Eye (tissue), 1 donor: ENCODE data around the gene DDX56.
"Not testable (repeated sequence)": the region's sequence is repeated elsewhere in the genome, so short reads cannot be mapped to it uniquely, and the experiment has no call there.

Source experiments
- DNase-seq: peaks from one replicate; pipeline ENCODE4 v3.0.0-alpha.2; 2015

DDX56 gene

DNA sequence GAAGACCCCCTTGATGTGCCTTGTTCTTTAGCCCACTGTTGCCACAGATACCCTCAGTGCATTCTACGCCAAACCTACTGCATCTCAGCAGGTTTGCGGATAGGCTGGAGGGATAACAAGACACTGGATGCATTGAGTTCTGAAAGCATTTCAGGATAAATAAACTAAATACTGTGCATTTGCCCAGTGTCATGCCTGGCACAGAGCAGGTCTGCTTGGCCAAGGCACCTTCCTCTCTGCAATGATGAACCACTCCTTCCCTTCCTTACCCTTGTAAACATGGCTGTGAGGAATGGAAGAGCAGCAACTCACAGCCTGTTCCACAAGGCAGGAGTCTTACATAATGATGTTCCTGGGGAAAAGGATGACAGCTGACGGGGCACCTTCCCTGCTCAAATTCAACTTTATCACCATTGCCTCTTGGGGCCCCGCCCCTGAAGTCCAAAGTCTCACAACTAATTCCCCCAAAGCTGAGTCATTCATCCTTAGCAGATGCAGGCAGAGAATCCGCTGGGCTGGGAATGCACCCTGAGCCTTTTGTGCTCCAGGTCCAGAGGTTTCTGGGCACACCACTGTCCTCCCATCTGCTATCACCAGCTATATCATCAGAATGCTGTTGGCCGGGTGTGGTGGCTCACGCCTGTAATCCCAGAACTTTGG is 11.6 kb downstream of the DDX56 start:
- DNase-seq = no peak

DNA sequence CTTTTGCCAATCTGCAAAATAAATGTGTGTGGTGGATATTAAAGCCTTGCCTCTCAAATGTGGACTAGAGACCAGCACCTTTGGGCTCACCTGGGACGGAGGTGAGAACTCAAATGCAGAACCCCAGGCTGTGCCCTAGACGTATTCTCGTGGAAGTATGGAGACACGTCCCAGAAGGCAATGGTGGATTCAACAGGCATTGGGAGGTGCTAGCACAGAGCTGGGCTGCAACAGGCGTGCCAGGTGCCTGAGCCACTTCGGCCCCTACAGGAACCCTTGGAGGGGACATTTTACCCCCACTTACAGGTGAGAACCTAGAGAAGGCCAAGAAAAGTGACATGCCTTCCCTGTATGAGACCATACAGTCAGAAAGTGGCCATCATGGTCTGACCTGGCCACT is 12.2 kb downstream of the DDX56 start:
- DNase-seq = no peak

DNA sequence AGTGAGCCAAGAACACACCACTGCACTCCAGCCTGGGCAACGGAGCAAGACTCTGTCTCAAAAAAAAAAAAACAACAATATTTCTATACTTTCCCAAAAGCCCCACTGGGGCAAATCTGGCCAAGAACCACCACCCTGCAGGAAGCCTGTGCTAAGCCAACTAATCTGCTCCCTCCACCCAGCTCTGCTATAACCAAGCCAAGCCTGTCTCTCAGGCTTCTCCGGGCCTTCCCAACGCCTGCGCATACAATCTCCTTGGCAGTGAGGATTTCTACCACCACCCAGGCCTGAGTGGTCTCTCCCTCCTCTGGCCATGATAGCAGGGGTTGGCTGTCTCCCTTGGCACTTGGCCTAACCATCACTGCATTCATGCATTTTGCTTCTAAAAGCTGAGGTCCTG is 14.2 kb downstream of the DDX56 start:
- no peak for DNase-seq

DNA sequence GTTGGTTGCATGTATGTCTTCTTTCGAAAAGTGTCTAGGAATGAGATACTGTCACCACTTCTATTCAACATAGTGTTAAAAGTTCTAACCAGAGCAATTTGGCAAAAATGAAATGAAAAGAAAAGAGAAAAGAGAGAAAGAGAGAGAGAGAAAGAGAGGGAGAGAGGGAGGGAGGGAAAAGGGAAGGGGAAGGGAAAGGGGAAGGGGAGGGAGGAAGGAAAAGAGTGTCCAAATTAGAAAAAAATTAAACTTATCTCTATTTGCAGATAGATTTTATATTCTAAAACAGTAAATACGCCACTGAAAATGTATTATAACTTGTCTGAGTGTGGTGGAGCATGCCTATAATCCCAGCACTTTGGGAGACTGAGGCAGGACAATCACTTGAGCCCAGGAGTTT is 16.2 kb downstream of the DDX56 start:
- no peak for DNase-seq

GRCh38 chr7:44555350-44555749 is 18.4 kb downstream of the DDX56 start:
- DNase-seq = no peak

DNA sequence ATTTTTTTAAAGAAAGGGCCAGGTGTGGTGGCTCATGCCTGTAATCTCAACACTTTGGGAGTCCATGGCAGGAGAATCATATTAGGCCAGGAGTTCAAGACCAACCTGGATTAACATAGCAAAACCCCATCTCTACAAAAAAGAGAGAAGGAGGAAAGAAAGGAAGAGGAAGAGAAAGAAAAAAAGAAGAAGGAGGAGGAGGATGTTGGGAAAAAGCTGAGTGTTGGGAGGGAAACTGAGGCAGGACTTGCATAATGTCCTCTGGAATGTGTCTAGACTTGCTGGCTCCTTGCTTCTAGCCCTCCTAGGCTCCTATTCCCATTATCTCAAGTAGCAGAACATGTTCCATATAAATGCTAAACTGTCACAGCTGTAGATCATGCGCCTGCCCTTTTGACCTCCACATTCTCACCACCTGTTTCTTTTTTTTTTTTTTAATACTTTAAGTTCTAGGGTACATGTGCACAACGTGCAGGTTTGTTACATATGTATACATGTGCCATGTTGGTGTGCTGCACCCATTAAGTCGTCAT is 21.2 kb downstream of the DDX56 start:
- not testable (repeated sequence) for DNase-seq

DNA sequence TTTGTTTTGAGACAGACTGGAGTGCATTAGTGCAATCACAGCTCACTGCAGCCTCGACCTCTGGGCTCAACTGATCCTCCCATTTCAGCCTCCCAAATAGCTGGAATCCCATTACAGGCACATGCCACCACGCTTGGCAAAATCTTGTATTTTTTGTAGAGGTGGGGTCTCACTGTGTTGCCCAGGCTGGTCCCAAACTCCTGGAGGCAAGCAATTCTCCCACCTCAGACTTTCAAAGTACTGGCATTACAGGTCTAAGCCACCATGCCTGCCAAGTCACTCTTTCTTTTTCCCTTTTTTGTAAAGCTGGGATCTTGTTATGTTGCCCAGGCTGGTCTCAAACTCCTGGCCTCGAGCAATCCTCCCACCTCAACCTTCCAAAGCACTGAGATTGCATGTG is 24.3 kb downstream of the DDX56 start:
- no peak for DNase-seq

GRCh38 chr7:44548893-44549292 is 24.8 kb downstream of the DDX56 start:
- DNase-seq = no peak

DNA sequence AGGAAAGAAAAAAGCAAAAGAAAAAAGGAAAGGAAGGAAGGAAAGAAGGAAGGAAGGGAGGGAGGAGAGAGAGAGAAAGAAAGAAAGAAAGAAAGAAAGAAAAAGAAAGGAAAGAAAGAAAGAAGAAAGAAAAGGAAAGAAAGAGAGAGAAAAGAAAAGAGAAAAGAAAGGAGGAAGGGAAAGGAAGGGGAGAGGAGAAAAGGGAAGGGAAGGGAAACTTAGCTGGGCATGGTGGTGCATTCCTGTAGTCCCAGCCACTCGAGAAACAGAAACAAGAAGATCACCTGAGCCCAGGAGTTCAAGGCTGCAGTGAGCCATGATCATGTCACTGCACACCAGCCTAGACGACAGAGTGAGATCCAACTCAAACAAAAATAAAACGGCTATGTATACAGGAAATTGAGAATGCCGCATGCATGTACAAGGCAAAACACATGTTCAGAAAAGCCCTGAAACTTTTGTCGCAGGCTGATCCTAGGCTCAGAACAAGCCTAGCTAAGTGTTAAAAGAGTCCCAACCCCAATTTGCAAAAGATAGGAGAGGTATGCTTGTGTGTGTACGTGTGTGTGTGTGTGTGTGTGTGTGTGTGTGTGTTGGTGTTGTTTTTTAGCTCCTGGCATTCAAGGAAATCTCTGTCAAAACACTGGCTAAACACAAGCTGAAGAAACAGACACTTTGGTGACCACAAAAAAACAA is 26.0 kb downstream of the DDX56 start:
- DNase-seq = no peak

- no peak for DNase-seq
Observed at GRCh38 chr7:44541876-44542610, 31.7 kb downstream of the DDX56 start.

DNA sequence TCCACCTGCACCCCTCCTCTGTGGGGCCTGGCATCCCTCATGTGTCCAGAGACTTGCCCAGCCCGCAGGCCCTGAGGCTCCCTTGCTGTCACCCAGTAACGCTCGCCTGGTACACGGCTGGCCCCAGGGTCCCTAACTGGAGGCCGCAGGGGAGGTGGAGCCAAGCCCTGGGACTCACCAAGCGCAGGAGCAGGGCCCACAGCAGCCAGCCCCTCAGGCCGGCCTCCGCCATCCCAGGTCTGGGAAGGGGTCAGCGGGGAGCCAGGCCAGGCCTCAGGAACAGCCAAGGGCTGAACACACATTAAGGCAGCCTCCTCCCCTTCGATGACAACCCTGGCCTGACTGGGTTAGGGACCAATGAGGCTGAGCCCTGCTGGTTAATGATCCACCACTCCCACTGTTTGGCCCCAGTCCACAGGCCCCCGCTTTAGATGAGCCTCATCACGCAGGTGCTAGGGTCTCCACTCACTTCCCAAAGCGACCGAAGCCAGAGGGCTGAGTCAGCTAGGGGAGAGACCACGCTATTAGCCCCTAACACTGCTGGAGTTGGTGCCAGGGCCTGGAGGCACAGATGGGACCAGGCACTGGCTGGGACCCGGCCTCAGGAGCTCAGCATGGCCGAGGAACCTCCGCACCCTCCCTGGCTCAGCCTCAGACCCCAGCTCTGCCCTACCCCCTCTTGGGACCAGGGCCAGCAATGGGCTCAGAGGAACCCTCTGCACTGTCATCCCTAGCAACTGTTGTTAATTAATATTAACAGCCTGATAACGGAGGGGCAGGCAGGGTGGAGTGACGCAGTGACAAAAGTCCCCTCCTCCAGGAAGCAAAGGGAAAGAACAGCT is 32.5 kb downstream of the DDX56 start, which contains the start of gene NPC1L1:
Gene NPC1L1, minus strand, starts transcription at position 303 of the 842 bp plus-strand sequence. Its CDS starts 71 bp downstream, at position 232.
- no peak for DNase-seq

- DNase-seq = no peak
Observed at GRCh38 chr7:44540592-44541027, 33.1 kb downstream of the DDX56 start.

GRCh38 chr7:44539669-44540506 is 33.8 kb downstream of the DDX56 start:
- no peak for DNase-seq

GRCh38 chr7:44538798-44539668 is 34.7 kb downstream of the DDX56 start:
- no peak for DNase-seq

GRCh38 chr7:44538093-44538797 is 35.5 kb downstream of the DDX56 start:
- DNase-seq = no peak

DNA sequence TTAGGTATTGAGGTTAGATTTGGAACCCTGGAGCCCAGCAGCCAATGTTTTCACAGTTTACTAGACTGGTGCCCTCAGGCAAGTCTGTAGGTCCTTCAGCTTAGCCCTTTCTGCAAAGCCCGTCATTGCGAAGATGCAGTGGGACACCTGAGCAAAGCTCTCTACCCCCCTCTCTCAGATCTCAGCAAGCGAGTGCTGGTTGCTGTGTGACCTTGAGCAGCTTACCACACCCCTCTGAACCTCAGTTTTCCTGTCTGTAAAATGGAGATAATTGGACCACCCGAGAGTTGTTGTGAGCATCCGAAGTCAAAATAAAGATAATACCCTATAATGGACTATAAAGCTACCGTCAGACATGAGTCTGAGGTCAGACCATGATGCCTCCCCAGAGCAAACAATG is 36.3 kb downstream of the DDX56 start:
- DNase-seq = no peak

GRCh38 chr7:44536090-44536489 is 37.6 kb downstream of the DDX56 start:
- no peak for DNase-seq

GRCh38 chr7:44535348-44536064 is 38.2 kb downstream of the DDX56 start:
- DNase-seq = no peak

DNA sequence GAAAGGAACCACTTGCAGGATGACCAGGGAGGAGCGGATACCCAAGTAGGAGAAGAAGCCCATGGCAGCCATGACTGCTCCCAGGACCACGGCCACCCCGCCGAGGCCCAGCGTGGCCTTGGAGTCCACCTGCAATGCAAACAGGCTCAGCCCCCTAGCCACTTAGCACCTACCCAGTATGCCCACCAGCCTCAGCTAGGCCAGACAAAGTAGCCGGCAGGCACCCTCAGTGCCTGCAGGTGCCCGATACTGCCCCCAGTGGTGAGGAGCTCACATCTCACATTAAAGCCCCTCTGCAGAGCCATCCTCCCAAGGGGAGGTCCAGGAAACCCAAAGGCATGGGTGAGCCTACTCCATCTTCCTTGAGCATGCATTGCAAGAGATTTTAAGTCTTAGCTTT is 39.2 kb downstream of the DDX56 start:
- DNase-seq = peak; percentile 60
